Calu3 (cell line): ENCODE results near the gene TSPOAP1. TPM values are rescaled to one million over a fixed set of nuclear protein-coding genes. Genes with fewer than 3 reads are reported as not detected.

ENCODE experiments used
- BruUV-seq: library from RNA; stranded (reverse); fragments of 400-500 nt; replicated peaks from 2 replicates; lab custom pipeline; 2021; lab: Mats Ljungman, UMichigan
- CTCF ChIA-PET: fragments of 300-600 bp; sonication (Branson Sonifier 250); formaldehyde crosslinking; loops from one replicate; lab custom pipeline; 2022; ENCODE audit warnings: antibody characterized with exemption; lab: Charles Lee
- DNase-seq: peaks from one replicate; pipeline ENCODE4 v3.0.0; 2022
- H3K27ac Mint-ChIP-seq: one replicate; pipeline ENCODE4 v1.8.0; 2022; ENCODE audit warnings: mixed read lengths; ENCODE audit not compliant: unreplicated experiment
- H3K27me3 Mint-ChIP-seq: one replicate; pipeline ENCODE4 v1.8.0; 2022; ENCODE audit warnings: mixed read lengths; ENCODE audit not compliant: unreplicated experiment
- H3K36me3 Mint-ChIP-seq: one replicate; pipeline ENCODE4 v1.8.0; 2022; ENCODE audit warnings: mild to moderate bottlenecking, moderate library complexity, mixed read lengths; ENCODE audit not compliant: insufficient read depth, unreplicated experiment
- H3K4me1 Mint-ChIP-seq: one replicate; pipeline ENCODE4 v1.8.0; 2022; ENCODE audit warnings: mild to moderate bottlenecking, low read depth, mixed read lengths; ENCODE audit not compliant: unreplicated experiment
- H3K4me3 Mint-ChIP-seq: one replicate; pipeline ENCODE4 v1.8.0; 2022; ENCODE audit warnings: mild to moderate bottlenecking, low read depth, moderate library complexity, mixed read lengths; ENCODE audit not compliant: unreplicated experiment
- H3K9me3 Mint-ChIP-seq: one replicate; pipeline ENCODE4 v1.8.0; 2022; ENCODE audit warnings: low read depth, mixed read lengths; ENCODE audit not compliant: unreplicated experiment
- CTCF ChIP-seq: fragments of 200-600 bp; IDR thresholded peaks from one replicate; pipeline ENCODE4 v1.8.0; 2022; ENCODE audit warnings: antibody characterized with exemption; ENCODE audit not compliant: unreplicated experiment
- intact Hi-C: fragments of 100-400 bp; cut with micrococcal nuclease; formaldehyde crosslinking; loops from one replicate; pipeline ENCODE4 v1.10.0; 2022; ENCODE audit not compliant: unreplicated experiment
- total RNA-seq: library from RNA; stranded (reverse); gene quantifications from 2 replicates; pipeline ENCODE4 v1.2.3, GENCODE V29; 2022

Gene TSPOAP1
- total RNA-seq, 1 experiment from 2014 or later, result not detected

GRCh38 chr17:58358408-58359172 lies 30.0 kb upstream of the TSPOAP1 start:
- H3K27ac Mint-ChIP-seq, result no peak overlapping the region
- CTCF ChIA-PET, result interaction anchor here (0.5 kb wide), 1 partner anchor 17 kb away, joined by 4 read pairs; no protein-coding TSS in a partner anchor
- TF ChIP-seq CTCF, result no peak
- H3K4me3 Mint-ChIP-seq, result no peak overlapping the region
- no peaks in the 10 kb centered on the region for H3K9me3 Mint-ChIP-seq
- intact Hi-C loops, result no loop called here
- peaks cover 6% of the 10 kb centered on the region for H3K36me3 Mint-ChIP-seq
- no peaks in the 10 kb centered on the region for H3K27me3 Mint-ChIP-seq
- BruUV-seq, result no TSS peak
- DNase-seq, result no peak
- H3K4me1 Mint-ChIP-seq, result no peaks in the 10 kb centered on the region

- BruUV-seq, result no TSS peak
- no peak for DNase-seq
- H3K27me3 Mint-ChIP-seq, result no peaks in the 10 kb centered on the region
- CTCF ChIA-PET, result interaction anchor here (0.5 to 0.6 kb wide), 2 partner anchors 16 to 65 kb away, joined by 4 to 9 read pairs; no protein-coding TSS in a partner anchor
- H3K4me1 Mint-ChIP-seq, result no peaks in the 10 kb centered on the region
- H3K27ac Mint-ChIP-seq, result no peak overlapping the region
- no peaks in the 10 kb centered on the region for H3K9me3 Mint-ChIP-seq
- H3K4me3 Mint-ChIP-seq, result no peak overlapping the region
- H3K36me3 Mint-ChIP-seq, result peaks cover 10% of the 10 kb centered on the region
- intact Hi-C loops, result no loop called here
- no peak for TF ChIP-seq CTCF
Observed at GRCh38 chr17:58357312-58358297, 29.0 kb upstream of the TSPOAP1 start.

GRCh38 chr17:58356231-58356630 lies 27.6 kb upstream of the TSPOAP1 start:
- CTCF ChIA-PET, result no interaction called here
- H3K27me3 Mint-ChIP-seq, result no peaks in the 10 kb centered on the region
- H3K4me1 Mint-ChIP-seq, result peaks cover 8% of the 10 kb centered on the region
- H3K36me3 Mint-ChIP-seq, result peaks cover 23% of the 10 kb centered on the region
- H3K9me3 Mint-ChIP-seq, result no peaks in the 10 kb centered on the region
- DNase-seq, result no peak
- intact Hi-C loops, result no loop called here
- no TSS peak for BruUV-seq
- no peak overlapping the region for H3K27ac Mint-ChIP-seq
- no peak for TF ChIP-seq CTCF
- H3K4me3 Mint-ChIP-seq, result no peak overlapping the region

GRCh38 chr17:58354541-58355216 lies 26.1 kb upstream of the TSPOAP1 start:
- CTCF ChIA-PET, result no interaction called here
- no peak overlapping the region for H3K27ac Mint-ChIP-seq
- TF ChIP-seq CTCF, result no peak
- no peak for DNase-seq
- no peaks in the 10 kb centered on the region for H3K9me3 Mint-ChIP-seq
- H3K27me3 Mint-ChIP-seq, result no peaks in the 10 kb centered on the region
- peaks cover 25% of the 10 kb centered on the region for H3K36me3 Mint-ChIP-seq
- BruUV-seq, result no TSS peak
- H3K4me1 Mint-ChIP-seq, result peaks cover 8% of the 10 kb centered on the region
- intact Hi-C loops, result loop anchor here (5.0 kb wide), 1 partner anchor 38 kb away; no protein-coding TSS in a partner anchor
- no peak overlapping the region for H3K4me3 Mint-ChIP-seq
